HG02943 (cell line): Measurements from ENCODE around the gene STARD9.
"Not testable (repeated sequence)": the region's sequence is repeated elsewhere in the genome, so short reads cannot be mapped to it uniquely, and the experiment has no call there.

ENCODE experiments used
- ATAC-seq: cut with Tn5 transposase; IDR thresholded peaks from one replicate; pipeline ENCODE4 v1.9.1; 2021; ENCODE audit warnings: mild to moderate bottlenecking, low read depth, moderate library complexity; ENCODE audit not compliant: unreplicated experiment

Gene STARD9

DNA sequence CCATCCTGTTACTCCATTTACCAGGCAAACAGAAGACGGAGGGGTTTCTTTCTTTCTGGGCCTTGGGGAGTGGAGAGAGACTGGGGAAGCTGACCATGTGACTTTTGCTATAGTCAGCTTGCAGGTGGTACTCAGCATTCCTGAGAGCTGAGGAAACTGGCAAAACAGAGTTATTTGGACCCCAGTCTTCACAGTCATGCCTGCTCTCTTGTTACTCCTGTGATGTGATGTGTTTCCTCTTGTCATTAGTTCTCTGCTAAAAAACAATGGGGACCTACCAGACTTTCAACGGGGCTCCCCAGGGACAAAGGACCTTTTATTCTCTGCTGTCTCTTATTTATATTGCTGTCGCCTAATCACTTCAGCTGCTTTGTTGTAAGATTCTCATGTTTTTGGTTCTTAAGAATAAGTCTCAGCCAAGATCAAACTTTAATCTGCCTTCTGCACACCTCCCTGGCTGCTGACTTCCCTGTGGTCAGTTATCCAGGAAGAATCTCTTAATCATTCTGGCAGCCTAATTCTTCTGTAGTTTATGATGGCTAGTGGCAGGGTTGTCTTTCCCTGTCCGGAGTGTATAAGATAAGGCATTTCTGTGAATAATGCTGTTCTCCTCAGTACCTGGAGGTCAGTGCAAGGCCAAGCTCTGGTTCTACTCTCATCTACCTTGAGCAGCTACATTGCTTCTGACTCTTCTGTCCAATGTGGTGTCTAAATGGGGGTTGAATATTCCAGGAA lies 8.8 kb downstream of the STARD9 start:
- ATAC-seq, result no peak

- ATAC-seq, result no peak
These were observed 15.3 kb downstream of the STARD9 start for GRCh38 chr15:42590619-42591237.

- no peak for ATAC-seq
These were observed 16.0 kb downstream of the STARD9 start for GRCh38 chr15:42591238-42591934.

DNA sequence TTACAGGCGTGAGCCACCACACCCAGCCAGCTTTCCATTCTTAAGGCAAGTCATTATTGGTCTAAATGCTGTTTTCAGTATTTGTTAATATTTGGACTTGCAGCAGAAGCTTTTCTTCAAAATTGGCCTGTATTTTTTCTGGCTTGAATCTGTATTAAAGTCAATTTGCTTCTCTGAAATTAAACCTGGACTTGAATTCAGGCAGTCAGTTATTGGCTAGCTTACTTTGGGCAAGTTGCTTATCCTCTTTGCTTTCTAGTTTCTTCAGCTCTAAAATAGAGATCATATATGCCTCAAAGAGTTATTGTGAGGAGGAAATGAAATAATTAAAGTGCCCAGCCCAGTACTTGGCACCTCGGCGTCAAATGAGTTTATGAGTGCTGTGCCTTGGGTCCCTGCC lies 17.3 kb downstream of the STARD9 start:
- no peak for ATAC-seq

DNA sequence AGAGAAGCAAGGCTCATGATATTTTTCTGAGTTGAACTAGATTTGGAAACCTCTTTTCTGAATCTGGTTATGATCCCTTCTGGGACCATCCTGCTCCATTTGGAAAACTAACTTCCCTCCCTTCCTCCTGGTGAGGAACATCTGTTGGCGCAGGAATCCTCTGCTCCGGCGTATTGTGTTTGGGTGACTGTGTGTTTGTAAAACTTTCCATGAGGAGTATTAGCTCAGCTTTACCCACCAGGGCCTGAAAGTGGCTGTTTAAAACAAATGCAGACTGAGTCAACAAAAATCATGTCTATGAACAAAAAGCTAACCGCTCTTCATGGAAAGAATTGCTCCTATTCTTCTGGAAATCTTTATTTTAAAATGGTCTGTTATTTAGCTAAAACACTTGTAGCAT lies 17.7 kb downstream of the STARD9 start:
- no peak for ATAC-seq

DNA sequence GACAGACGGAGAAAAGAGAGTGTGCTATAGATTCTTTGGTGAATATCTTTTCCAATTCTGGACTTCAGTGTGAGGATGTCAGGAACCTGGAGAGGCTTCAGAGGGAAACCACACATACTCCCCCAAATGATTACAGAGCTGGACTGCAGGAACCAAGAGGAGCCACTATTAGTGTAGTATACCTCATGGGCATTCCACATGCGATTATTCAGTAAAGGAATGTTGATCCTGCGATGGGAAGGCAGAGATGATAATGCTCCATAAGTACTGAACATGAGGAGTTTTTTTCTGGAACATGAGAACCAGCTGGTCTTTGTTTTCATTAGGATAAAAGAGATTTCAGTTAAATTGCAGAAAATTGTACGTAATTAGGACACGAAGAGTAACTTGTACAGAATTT lies 18.7 kb downstream of the STARD9 start:
- ATAC-seq, result no peak

DNA sequence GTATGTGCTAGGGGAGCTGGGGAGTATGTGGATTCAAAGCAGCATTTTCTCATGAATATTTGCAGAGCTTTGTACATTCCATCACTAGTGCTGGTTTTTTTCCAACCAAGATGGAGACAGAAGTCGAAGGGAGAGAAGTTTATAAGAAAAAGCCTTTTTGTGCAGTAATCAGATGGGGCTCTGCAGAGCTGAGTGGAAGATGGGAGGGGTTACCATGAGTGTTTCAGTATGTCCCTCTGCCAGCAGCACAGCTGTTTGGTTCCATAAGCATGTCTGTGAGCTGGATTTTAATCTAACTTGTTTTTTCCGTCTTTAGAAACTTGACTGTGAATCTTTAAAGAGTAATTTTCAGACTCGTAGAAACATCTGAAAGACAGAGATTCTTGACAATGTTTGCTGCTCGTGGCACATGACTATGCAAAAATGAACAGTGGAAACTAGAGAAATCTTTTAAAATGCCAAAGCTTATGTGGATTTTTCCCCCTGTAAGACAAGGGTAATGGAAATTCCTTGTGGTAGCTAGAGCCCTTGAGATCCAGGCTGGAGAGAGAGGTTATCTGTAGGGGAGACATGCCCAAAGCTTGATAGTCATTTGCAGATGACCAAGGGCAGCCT lies 20.3 kb downstream of the STARD9 start:
- ATAC-seq, result no peak

DNA sequence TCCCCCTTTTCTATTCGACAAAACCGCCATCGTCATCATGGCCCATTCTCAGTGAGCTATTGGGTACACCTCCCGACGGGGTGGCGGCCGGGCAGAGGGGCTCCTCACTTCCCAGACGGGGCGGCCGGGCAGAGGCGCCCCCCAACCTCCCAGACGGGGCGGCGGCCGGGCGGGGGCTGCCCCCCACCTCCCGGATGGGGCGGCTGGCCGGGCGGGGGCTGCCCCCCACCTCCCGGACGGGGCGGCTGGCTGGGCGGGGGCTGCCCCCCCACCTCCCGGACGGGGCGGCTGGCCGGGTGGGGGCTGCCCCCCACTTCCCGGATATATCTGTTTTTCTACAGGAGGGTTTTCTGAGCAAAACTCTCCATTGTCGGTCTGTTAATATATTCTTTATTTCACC lies 25.9 kb downstream of the STARD9 start:
- ATAC-seq, result not testable (repeated sequence)

- no peak for ATAC-seq
These were observed 27.1 kb downstream of the STARD9 start for GRCh38 chr15:42602501-42602900.

- no peak for ATAC-seq
These were observed 28.6 kb downstream of the STARD9 start for GRCh38 chr15:42603978-42604377.

GRCh38 chr15:42604894-42605744 lies 29.7 kb downstream of the STARD9 start:
- no peak for ATAC-seq

DNA sequence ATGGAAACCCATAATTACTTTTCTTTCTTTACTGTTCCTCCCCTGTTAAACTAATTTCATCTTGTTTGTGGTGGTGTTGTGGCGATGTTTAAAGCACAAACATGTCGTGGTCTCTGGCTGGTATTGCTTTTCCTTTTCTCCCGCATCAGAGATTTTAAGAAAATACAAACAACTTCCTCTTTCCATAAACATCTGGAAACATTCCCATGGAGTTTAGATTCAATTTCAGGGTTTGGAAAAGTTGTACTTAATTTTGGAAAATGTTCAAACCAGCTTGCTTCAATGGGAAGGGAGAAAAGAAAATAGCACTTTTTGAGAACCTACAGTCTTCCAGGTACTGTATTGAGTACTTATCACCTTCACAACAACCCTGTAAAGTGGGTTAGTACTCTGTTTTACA lies 30.4 kb downstream of the STARD9 start:
- ATAC-seq, result no peak

DNA sequence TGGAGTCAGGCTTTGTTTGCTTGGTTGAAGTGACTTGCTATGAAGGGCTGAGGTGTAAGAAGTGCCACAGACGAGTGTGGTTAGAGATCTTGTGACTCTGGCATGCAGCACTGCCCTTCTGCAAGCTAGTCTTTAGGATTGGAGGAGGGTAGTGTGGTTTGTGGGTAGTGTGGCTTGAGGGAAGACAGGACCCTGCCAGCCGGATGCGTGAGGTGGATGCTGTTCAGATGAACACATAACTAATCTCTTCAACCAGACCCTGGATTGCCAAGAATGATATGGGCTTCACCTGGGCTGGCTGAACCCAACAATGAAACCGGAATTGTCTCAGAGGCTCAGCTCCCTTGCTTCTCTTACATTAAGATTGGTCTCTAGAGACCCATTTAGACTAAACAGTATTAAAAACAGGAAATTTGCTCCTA lies 32.7 kb downstream of the STARD9 start:
- peak; percentile 48 for ATAC-seq

DNA sequence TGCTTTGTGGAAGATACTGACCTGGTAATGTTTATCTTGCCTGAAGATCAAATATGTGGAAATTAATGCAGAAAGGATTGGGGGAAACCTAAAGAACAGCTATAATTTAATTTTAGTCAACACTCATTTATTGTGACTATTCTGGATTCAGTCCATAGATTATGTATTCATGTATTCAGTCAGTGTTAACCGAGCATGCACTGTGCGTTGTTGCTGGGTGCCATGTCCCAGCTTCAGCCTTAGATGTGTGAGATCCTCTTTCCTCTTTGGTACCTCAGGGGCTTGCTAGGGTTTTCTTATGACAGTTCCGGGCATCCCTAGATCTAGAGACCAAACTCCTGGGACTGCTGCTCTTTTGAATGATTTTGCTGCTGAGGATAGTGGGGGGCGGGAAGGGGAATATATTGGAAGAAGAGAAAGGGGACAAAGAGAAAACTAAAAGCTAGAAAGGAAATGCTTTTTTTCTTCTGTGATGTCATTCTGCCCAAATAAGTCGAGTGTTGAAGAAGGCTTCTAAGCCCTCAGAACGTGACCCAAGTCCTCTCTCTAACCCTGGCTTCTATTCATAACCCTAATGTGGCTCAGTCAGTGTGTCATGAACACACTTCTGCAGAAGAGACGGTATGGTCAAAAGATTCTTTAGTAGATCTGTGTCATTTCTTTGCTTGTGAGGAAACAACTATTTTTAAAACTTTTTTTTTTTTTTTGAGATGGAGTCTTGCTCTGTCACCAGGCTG lies 33.5 kb downstream of the STARD9 start:
- ATAC-seq, result no peak

DNA sequence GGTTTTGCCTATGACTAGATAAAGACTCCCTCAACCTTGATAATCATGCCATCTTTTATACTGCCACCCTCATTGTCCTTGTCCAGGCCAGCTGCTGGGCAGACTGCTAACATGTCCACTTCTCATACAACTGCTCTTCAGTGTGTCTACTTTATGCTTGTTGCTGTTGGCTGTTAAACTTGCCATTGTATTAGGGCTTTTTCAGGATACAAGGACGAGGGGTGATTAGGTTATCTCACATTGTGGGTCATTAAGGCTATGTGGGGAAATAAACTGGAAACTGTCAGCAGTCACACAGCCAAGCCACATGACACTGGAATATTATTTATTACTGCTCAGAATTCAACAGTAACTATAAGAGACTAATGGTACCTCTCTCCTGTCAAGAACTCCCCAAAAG lies 36.1 kb downstream of the STARD9 start:
- no peak for ATAC-seq

DNA sequence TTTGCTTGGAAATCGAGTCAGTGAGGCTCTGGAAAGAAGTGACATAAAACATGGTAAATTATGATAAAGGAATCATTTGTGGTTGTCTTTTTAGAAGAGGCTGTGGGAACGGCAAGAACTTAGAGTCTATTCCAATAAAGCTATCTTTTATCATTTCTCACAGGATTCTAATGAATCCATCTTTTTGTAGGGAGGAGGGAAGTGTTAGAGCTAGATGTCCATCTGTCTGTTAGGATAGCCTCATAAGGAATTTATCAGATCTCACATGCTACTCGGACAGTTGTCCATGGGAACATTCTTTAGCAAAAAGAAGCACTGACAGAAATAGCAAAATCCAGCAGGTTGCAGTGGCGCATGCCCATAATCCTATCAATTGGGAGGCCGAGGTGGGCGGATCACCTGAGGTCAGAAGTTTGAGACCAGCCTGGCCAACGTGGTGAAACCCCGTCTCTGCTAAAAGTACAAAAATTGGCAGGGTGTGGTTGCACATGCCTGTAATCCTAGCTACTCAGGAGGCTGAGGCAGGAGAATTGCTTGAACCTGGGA lies 37.0 kb downstream of the STARD9 start:
- no peak for ATAC-seq

GRCh38 chr15:42616107-42616506 lies 40.7 kb downstream of the STARD9 start:
- ATAC-seq, result no peak

- ATAC-seq, result no peak
These were observed 44.4 kb downstream of the STARD9 start for GRCh38 chr15:42619656-42620371.

DNA sequence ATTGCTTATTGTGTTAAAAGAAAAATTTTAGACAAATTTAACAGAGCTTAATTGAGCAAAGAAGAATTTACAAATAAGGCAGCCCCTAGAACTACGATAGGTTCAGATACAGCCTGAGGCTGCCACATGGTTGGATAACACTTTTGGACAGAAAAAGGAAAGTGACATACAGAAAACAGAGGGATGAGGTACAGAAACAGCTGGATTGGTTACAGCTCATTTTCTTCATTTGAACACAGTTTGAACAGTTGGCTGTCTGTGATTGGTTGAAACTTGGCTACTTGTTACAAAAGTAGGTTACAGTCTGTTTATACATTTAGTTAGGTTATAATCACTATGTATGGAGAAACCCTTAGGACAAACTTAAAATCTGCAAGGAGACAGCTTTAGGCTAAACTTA lies 46.0 kb downstream of the STARD9 start:
- ATAC-seq, result no peak
